A673 (cell line): ENCODE measurements around the gene FAM227B.

ENCODE experiments used
- EZH2 ChIP-seq: fragments of 200-600 bp; sonication (generic); IDR thresholded peaks from 2 replicates; pipeline ENCODE4 v1.6.1; 2017; ENCODE audit warnings: borderline replicate concordance, low read depth, mild to moderate bottlenecking, mixed read lengths, antibody characterized with exemption, low read length; ENCODE audit not compliant: poor library complexity, severe bottlenecking
- TF ChIP-seq, protein P1 (sequence below): fragments of 300-800, 200-600 bp; sonication (generic); conservative IDR thresholded peaks from 2 replicates; pipeline ENCODE4 v1.5.1; 2017; ENCODE audit warnings: low read depth, mild to moderate bottlenecking, antibody characterized with exemption, low read length, moderate library complexity, mixed read lengths

DNA sequence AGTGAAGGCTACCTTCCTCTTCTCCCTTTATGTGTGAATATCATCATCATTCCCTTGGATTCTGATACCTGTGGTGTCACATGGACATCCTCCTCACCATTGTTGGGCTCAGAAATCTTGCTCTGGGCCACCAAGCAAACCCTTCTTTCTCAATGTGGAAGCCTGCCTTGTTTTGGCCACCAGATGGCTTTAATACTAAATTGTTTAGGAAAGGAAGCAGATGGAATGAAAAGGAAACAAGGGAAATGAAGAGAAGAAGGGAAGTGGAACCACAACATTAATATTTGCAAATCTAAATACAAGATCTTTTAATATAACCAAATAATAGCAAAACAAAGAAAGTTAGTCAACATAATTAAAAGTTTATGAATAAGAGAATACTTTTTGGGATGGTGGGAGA is 14.0 kb downstream of the FAM227B start:
- TF ChIP-seq, protein P1, sequence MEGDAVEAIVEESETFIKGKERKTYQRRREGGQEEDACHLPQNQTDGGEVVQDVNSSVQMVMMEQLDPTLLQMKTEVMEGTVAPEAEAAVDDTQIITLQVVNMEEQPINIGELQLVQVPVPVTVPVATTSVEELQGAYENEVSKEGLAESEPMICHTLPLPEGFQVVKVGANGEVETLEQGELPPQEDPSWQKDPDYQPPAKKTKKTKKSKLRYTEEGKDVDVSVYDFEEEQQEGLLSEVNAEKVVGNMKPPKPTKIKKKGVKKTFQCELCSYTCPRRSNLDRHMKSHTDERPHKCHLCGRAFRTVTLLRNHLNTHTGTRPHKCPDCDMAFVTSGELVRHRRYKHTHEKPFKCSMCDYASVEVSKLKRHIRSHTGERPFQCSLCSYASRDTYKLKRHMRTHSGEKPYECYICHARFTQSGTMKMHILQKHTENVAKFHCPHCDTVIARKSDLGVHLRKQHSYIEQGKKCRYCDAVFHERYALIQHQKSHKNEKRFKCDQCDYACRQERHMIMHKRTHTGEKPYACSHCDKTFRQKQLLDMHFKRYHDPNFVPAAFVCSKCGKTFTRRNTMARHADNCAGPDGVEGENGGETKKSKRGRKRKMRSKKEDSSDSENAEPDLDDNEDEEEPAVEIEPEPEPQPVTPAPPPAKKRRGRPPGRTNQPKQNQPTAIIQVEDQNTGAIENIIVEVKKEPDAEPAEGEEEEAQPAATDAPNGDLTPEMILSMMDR, result no peak; the same call in 1 of the 2 replicates
- TF ChIP-seq EZH2, result no peak
